DOHH2 (cell line): ENCODE data around the gene POGK.

Source experiments
- H3F3A ChIP-seq: fragments of 200-600 bp; sonication (generic), shearing (Covaris generic); 2 replicates; pipeline ENCODE4 v1.6.0; 2016; ENCODE audit warnings: antibody characterized with exemption, mild to moderate bottlenecking; ENCODE audit not compliant: control insufficient read depth, insufficient read depth
- H3K27ac ChIP-seq: fragments of 200-600 bp; sonication (generic); 2 replicates; pipeline ENCODE4 v1.5.1; 2014; ENCODE audit warnings: low read depth, mild to moderate bottlenecking, low read length, moderate library complexity
- H3K27me3 ChIP-seq: fragments of 200-600 bp; sonication (generic); 2 replicates; pipeline ENCODE4 v1.6.1; 2014; ENCODE audit warnings: mild to moderate bottlenecking, low read length, mixed read lengths; ENCODE audit not compliant: control insufficient read depth
- H3K36me3 ChIP-seq: fragments of 200-600 bp; sonication (generic); 2 replicates; pipeline ENCODE4 v1.6.1; 2014; ENCODE audit warnings: mild to moderate bottlenecking, low read length, moderate library complexity, mixed read lengths; ENCODE audit not compliant: control insufficient read depth
- H3K4me1 ChIP-seq: fragments of 200-600 bp; sonication (generic); 2 replicates; pipeline ENCODE4 v1.6.1; 2014; ENCODE audit warnings: mild to moderate bottlenecking, low read length, mixed read lengths; ENCODE audit not compliant: control insufficient read depth
- H3K4me2 ChIP-seq: fragments of 200-600 bp; sonication (generic); 2 replicates; pipeline ENCODE4 v1.6.0; 2014; ENCODE audit warnings: mild to moderate bottlenecking, low read length, moderate library complexity
- H3K4me3 ChIP-seq: fragments of 200-600 bp; sonication (generic); 2 replicates; pipeline ENCODE4 v1.5.1; 2014; ENCODE audit warnings: mild to moderate bottlenecking, low read length, mixed read lengths
- H3K79me2 ChIP-seq: fragments of 200-600 bp; sonication (generic); 2 replicates; pipeline ENCODE4 v1.6.1; 2014; ENCODE audit warnings: mild to moderate bottlenecking, low read length, mixed read lengths; ENCODE audit not compliant: control insufficient read depth
- H3K9me2 ChIP-seq: fragments of 200-600 bp; sonication (generic); replicated peaks from 2 replicates; pipeline ENCODE4 v1.6.1; 2014; ENCODE audit warnings: mild to moderate bottlenecking, low read length, mixed read lengths; ENCODE audit not compliant: control insufficient read depth
- H3K9me3 ChIP-seq: fragments of 200-600 bp; sonication (generic); 2 replicates; pipeline ENCODE4 v1.6.1; 2014; ENCODE audit warnings: antibody characterized with exemption, low read length, mixed read lengths; ENCODE audit not compliant: control insufficient read depth, insufficient read depth
- H4K20me1 ChIP-seq: fragments of 200-600 bp; sonication (generic); 2 replicates; pipeline ENCODE4 v1.6.0; 2014; ENCODE audit warnings: low read depth, mild to moderate bottlenecking, antibody characterized with exemption, low read length, moderate library complexity; ENCODE audit not compliant: control insufficient read depth, insufficient read depth
- CTCF ChIP-seq: fragments of 200-600 bp; sonication (generic); IDR thresholded peaks from one replicate; pipeline ENCODE4 v1.5.1; 2014; ENCODE audit warnings: antibody characterized with exemption, mild to moderate bottlenecking, low read depth, low read length; ENCODE audit not compliant: poor library complexity, severe bottlenecking
- EZH2phosphoT487 ChIP-seq: fragments of 200-600 bp; sonication (generic); IDR thresholded peaks from 2 replicates; pipeline ENCODE4 v1.6.1; 2017; ENCODE audit warnings: borderline replicate concordance, mild to moderate bottlenecking, antibody characterized with exemption, low read length, moderate library complexity, mixed read lengths

Gene POGK

GRCh38 chr1:166889776-166890175, 50.5 kb downstream of the POGK start:
- Histone ChIP-seq H3K9me2 (no peaks in the 10 kb centered on the region), H3F3A (no peaks in the 10 kb centered on the region), H3K4me3 (no peak overlapping the region), H3K79me2 (no peaks in the 10 kb centered on the region), H4K20me1 (no peaks in the 10 kb centered on the region), H3K9me3 (no peaks in the 10 kb centered on the region), H3K27me3 (peaks cover 19% of the 10 kb centered on the region), H3K4me2 (no peak overlapping the region), H3K4me1 (no peaks in the 10 kb centered on the region), H3K27ac (no peak overlapping the region), H3K36me3 (no peaks in the 10 kb centered on the region)
- no peak for TF ChIP-seq CTCF
- TF ChIP-seq EZH2phosphoT487: no peak

GRCh38 chr1:166895766-166896165, 56.5 kb downstream of the POGK start:
- Histone ChIP-seq H3K27ac (no peak overlapping the region), H4K20me1 (no peaks in the 10 kb centered on the region), H3K9me2 (no peaks in the 10 kb centered on the region), H3K27me3 (peaks cover 16% of the 10 kb centered on the region), H3K4me1 (no peaks in the 10 kb centered on the region), H3K79me2 (no peaks in the 10 kb centered on the region), H3K36me3 (no peaks in the 10 kb centered on the region), H3K4me2 (no peak overlapping the region), H3K4me3 (no peak overlapping the region), H3K9me3 (no peaks in the 10 kb centered on the region), H3F3A (no peaks in the 10 kb centered on the region)
- TF ChIP-seq EZH2phosphoT487: no peak
- TF ChIP-seq CTCF: no peak

- H3K9me2 ChIP-seq: no peaks in the 10 kb centered on the region
- no peaks in the 10 kb centered on the region for H3K79me2 ChIP-seq
- no peaks in the 10 kb centered on the region for H3K36me3 ChIP-seq
- no peak overlapping the region for H3K27ac ChIP-seq
- TF ChIP-seq EZH2phosphoT487: no peak
- TF ChIP-seq CTCF: no peak
- no peak overlapping the region for H3K4me2 ChIP-seq
- H3K27me3 ChIP-seq: peaks cover 3% of the 10 kb centered on the region; the same call in 1 of the 2 replicates
- no peak overlapping the region for H3K4me3 ChIP-seq
- peaks cover 6% of the 10 kb centered on the region; the same call in 1 of the 2 replicates for H3K4me1 ChIP-seq
- H3K9me3 ChIP-seq: no peaks in the 10 kb centered on the region
- no peaks in the 10 kb centered on the region for H4K20me1 ChIP-seq
- no peaks in the 10 kb centered on the region for H3F3A ChIP-seq
Measured at GRCh38 chr1:166899769-166900168, 60.5 kb downstream of the POGK start.

- H3K9me2 ChIP-seq: no peaks in the 10 kb centered on the region
- H3K36me3 ChIP-seq: no peaks in the 10 kb centered on the region
- no peaks in the 10 kb centered on the region for H3K9me3 ChIP-seq
- no peaks in the 10 kb centered on the region for H3F3A ChIP-seq
- H3K4me1 ChIP-seq: peaks cover 6% of the 10 kb centered on the region; the same call in 1 of the 2 replicates
- no peak overlapping the region for H3K4me2 ChIP-seq
- H3K27ac ChIP-seq: no peak overlapping the region
- no peak overlapping the region for H3K4me3 ChIP-seq
- H4K20me1 ChIP-seq: no peaks in the 10 kb centered on the region
- H3K79me2 ChIP-seq: no peaks in the 10 kb centered on the region
- no peak for TF ChIP-seq EZH2phosphoT487
- TF ChIP-seq CTCF: no peak
- no peaks in the 10 kb centered on the region for H3K27me3 ChIP-seq
Measured at GRCh38 chr1:166900987-166901386, 61.7 kb downstream of the POGK start.
